Stimulated activated CD4-positive, alpha-beta T cell treated with anti-CD3 and anti-CD28 coated beads, TNF-alpha, amount 100 ng/mL, for 4 hours (primary cell): ENCODE results near the gene ZBTB12.

ENCODE experiments used
- DNase-seq, 3 experiments: peaks; one replicate each; pipeline ENCODE4 v3.0.0-alpha.2; 2020; ENCODE audit warnings: low read depth in 3 of 3

The ZBTB12 gene

DNA sequence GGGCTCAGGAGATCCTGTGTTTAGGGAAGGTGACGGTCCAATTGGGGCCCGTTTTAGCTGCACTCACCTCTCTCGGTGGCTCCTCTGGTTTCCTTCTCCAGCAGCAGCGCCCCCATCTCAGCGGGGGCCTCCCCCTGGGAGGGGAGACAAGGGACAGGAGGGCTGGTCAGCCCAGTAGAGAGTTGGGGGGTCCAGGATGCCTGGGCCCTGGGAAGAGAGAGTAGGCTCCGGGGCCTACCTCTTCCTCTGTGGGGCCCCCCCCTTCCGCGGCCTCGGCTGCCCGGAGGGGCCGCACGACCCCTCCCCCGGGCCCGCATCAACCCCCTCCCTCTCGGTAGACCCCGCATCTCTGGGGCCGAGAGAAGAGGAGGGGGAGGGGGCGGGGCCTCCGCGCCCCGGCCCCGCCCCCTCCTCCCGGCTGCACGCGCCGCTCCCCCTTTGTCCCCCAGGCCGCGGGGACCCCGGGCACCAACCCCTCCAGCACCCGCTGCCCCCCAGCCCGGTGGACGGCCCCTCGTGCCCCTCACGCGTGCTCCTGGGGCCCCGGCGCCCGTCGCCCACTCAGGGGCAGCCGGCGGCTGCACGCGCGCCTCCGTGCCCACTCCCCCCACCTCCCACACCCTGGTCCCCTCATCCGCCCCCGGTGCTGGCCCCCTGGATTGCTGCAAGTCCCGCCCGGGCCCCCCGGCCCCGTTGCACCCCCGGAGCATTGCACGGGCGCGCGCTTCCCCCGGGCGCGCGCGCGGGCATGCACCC is 4.9 kb downstream of the ZBTB12 start:
- no peak for DNase-seq

DNA sequence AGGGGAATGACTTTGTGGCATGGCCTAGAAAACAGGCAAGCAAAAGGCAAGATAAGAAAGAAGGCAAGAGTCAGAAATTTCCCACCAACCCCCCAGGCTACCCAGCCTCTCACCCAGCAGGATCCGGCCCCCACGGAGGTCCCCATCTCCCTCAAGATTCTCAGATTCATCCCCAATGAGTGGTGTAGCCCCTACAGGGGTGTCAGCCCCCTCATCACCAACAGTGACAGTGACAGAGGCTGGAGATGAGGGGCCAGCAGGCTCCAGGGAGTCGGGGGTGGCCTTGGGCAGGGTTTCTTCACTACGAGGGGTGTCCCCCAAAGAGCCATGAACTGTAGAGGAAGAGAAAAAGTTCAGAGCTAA is 5.4 kb downstream of the ZBTB12 start:
- no peak for DNase-seq

DNA sequence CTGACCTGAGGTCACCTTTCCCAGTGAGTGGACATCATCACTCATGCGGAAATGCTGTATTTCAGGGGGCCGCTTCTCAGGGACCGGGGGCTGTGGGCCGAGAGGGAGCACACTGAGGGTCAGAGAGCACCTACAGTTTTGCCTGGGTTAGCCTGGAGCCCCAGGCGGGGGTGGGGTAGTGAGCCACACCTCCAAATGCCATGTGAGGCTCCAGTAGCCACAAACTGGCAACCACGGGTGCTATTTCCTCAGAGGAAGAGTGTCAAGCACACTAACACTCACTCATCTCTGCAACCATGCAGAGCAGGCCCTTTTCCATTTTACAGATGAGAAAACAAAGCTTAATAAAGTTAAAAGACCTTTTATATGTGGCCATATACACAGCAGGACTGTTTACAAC is 9.1 kb downstream of the ZBTB12 start:
- DNase-seq: no peak

DNA sequence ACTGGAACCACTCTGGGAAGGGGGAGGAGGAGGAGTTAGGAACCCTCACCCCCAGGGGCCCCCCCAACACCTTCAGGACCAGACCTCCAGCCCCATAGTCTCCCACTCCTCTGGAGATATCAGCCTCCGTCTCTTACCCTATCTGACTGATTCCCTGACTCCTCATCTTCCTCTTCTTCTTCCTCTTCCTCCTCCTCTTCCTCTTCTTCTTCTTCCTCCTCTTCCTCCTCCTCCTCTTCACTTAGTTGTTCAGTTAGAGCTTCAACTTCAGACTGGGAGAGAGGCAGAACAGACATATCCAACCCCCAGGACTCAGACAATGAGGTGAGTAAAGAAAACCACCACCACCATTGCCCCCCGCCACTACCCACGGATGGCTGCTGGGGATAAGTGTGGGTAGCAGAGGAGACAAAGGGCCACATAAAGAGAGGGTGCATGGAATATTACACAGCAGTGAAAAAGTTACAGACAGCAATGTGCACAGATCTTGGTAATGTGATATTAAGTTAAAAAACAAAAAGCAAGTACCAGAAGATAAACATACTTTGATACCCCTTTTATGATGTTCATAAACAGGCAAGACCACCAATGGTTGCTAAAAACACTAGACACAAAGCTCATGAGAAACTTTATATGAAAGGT is 12.4 kb downstream of the ZBTB12 start:
- DNase-seq: no peak

DNA sequence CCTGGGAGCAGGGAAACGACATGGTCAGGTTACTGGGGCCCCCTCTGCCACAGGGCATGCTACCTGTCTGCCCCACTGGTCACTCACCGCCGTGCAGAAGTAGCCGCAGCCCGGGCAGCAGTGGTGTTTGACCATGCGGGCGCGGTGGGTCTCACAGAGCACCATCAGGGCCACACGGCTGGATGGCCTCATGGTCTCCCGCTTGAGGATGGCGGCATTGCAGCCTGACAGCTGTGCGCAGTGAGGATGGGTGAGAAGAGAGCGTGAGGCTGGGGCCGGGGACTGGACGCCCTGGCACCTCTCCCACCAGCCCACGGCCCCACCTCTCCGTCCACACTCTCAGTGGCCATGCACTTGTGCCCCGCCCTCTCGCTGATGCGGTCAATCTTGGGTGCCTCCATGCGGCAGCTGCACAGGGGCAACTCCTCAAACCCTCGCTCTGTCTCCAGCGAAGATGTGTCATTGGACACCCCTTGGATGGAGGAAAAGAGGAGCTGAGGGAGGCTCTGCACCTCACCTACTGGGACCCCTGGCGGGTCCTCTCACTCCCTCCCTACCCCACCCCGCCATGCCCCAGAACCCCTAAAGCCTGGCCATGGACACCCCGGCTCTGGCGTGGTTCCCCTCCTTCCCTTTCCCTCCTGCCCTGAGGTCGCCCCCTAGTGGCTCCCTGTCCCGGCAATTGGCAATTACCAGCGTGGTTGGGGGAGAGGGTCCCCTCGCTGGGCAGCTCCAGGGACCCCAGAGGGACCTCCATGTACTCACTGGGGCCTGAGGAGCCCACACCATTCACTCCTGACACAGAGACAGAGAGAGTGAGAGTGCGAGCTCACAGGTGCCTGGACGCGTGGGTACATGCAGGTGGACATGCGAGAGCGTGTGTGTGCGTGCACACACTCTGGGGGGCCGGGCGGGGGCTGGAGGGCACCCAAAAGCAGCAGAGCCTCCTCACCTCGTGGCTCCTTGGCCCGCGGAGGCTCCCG is 13.3 kb downstream of the ZBTB12 start:
- peak in 2 of 3 experiments; percentile 34 to 42 for DNase-seq

DNA sequence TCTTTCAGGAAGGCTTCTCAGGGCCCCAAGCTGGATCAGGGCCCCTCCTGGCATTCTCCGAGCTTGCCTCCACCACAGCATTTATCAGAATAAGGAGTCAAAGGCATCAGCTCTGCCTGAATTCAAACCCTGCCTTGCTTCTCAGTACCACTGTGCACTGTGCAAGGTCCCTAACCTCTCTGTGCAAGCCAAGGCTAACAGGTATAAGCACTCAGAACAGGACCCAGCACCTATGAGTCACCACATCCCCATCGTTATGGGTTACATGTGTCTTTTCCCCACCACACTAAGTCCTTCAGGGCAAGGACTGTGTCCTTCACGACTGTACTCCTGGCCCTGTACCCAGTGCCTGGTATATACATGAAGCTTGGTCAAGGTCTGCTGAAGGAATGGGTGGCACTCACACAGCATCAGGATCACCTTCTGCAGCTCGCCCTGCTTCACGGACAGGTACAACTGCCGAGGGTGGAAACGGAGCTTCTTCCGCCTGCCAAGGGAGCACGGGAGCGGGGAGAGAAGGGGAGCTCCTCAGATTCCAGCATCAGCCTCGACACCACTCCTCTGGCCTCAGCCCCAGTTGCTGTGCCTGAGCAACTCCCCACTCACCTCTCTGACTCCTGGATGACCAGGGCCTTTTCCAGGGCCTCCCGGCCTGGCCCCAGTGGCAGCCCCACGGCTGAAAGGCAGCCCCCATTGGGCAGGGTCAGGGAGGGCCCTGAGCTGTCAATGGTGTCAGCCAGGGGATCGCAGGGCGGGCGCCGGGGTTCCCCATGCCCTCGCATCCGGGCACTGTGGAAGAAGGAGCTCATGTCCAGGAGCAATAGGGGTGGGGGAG is 14.5 kb downstream of the ZBTB12 start:
- no peak for DNase-seq

DNA sequence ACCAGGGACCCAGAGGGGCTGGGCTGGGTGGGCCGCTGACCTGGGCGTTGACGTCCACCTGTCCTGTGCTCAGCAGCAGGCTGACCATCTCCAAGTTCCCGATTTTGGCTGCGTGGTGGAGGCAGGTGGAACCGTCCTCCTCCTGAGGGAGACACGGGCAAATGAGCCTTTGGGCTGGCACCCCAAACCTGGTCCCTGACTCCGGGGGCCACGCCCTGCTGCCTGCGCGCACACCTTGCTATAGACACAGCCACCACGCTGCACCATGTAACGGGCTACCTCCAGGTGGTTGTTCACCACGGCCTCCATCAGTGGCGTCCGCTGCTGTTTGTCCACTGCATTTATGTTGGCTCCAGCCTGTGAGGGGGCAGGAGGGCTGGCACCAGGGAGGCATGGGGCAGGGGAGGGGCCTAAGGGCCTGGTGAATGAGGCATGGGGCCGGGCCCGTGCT is 15.3 kb downstream of the ZBTB12 start:
- no peak for DNase-seq

DNA sequence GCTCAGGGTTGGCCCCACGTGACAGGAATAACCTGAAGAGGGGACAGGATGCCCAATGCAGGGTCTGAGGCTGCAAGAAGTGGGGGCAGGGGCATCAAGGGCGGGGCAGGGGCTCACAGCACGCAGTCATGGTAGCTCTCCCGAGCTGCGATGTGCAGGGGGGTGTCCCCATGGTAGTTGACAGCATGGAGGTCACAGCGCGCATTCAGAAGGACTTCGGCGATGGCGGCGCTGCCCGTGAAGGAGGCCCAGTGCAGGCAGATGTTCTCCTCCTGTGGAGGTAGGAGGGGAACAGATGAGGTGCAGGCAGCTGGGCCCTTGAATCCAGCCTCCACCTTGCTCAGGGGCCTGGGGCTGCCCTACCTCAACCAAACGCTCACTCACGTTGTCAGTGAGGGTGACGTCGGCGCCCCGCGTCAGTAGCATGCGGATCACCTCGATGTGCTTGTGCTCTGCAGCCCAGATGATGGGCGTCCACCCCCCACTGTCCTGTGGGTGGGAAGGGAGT is 17.3 kb downstream of the ZBTB12 start:
- no peak for DNase-seq

DNA sequence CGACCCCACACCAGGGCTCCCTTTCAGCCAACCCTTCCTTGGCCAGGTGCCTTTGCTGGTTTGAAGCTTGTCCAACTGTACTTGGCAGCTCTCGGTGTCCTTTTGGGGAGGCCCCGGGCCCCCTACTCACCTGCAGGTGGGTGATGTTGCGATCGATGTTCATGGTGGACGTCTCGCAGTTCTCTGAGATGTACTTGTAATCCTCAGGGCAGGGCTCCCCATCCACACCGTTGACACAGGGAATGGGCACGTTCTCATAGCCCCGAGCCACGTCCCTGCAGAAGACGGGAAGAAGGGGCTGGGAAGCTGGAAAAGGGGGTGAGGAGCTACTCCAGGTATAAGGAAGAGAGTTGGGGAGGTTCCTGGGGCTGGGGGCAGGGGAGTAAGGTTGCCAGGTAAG is 18.2 kb downstream of the ZBTB12 start:
- no peak for DNase-seq

DNA sequence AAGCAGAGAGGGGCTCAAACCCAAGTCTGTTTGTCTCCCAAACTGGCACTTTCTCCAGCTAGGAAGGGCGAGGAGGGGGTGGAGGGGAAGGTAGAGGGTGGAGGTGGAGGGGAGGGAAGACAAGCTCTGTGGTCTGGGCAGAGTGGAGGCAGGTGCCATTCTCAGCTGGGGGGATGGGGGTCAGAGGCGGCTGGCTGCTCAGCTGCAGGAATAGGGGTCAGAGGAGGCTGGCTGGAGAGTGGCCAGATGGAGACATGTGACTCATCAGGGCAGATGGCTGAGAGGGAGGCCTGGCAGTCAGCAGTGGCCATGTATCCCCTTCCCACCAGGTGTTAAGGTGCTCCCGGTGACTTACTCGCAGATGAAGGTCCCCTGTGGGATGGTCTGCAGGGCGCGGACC is 19.5 kb downstream of the ZBTB12 start:
- no peak for DNase-seq

DNA sequence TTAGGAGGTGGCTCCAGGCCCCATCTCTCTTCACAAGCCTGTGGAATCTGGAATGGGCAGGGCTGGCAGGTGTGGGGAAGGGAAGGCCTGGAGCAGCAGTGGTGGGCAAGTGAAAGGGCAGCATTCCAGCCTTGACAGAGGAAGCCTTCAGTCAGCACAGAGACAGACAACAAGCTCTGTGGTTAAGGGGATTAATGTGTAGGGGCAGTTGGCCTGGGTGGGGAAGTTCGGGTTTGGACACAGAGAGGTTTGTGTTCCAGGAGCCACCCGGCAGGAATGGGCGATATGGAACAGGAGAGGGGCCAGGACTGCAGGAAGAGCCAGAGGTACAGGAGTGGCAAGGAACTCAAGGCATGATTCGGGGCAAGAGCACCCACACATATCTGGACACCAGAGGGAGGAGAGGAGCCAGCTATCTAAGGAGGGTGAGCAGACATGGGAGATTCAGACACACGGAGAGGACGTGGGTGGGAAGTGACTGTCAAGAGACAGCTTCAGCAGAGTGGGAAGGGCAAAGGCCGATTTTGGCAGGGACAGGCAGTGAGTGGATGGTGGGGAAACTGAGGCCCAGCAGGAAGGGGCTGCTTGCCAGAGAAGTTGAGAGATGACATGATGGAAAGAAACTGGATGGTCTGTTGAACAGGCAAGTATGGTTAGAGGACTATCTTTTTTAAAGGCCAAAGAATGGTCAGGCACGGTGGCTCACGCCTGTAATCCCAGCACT is 20.6 kb downstream of the ZBTB12 start:
- no peak for DNase-seq

DNA sequence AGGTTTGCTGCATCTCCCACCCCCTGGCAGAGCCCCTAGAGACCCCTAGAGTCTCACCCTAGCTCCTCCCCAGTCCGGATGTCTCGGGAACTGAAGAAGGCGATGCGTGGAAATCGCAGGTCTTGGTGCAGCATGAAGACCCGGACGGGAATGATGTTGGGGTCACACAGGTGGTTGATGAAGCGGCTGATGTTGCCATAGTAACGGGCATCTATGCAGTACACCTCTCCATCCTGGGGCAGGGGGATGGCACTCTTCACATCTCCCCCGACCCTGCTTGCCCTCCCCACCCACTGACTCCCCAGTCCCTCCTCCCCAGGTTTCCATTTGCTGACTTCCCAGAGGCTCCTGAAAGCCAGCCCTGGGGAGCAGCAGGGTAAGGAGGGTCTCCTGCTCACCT is 21.3 kb downstream of the ZBTB12 start:
- DNase-seq: no peak

DNA sequence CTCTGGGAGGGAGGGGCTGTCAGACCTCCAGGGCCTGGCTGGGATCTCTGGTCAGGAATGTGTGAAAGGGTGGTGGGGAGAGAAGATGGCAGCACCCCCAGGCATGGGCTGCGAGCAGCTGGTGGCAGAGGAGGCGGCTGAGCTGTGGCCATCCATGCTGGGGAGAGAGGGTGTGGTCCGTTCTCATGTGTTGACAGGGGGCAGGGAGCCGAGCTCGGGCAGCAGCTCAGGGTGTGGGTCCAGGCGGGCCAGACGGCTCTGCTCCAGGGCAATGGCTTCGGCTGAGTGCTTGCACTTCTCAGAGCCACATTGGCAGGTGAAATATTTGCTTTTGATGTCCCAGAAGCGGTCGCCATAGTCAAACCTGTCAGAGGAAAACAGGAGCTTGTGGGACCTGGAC is 22.0 kb downstream of the ZBTB12 start:
- no peak for DNase-seq

DNA sequence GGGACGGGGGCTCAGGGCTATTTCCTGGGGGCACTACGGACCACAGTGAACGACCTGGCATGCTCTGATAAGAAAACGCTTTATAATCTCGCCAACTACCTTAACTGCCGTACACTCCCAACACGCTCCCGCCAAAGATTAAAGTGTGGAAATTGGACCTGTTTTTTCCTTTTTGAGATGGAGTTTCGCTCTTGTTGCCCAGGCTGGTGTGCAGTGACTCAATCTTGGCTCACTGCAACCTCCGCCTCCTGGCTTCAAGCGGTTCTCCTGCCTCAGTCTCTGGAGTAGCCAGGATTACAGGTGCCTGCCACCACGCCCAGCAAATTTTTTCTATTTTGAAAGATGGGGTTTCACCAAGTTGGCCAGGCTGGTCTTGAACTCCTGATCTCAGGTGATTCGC is 22.7 kb downstream of the ZBTB12 start:
- no peak for DNase-seq

DNA sequence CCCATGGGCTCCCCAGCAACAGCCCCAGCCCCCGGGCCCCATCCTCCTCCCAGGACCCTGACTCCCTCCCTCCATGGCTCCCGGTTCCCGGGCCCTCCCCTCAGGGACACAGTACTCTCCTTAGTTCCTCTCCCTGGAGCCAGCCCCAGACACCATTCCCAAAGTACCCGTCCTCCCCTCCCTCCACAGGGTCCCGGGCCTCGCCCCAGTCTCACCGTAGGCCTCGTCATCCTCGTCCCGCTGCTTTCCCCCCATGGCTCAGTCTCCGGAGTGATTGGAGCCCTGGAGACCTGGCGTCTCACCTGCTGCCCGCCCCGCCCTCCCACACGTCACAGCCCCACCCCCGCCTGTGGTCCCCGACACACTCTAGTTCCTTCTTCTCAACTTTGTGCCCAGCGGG is 23.2 kb downstream of the ZBTB12 start, which contains the start of gene SLC44A4:
Gene SLC44A4 (minus strand): TSS at position 272 of the 400 bp plus-strand sequence. CDS start 17 bp downstream, at position 255.
- no peak for DNase-seq

DNA sequence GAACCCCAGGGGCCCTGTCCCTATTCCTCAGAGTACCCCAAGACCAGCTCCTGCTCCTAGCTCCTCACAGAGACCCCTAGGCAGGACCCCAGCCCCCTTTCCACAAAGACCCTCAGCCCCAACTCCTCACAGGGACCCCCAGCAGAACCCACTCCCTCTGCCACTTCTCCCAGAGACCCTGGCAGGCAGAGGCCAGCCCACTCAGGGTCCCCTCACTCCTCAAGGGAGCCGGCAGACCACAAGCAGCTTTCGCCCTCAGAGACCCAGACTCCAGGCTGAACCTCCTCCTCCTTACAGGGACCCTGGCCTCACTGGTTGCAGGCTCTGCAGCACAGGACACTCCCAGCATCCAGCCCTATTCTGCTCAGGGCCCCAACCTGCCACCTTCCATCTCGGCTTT is 23.7 kb downstream of the ZBTB12 start:
- DNase-seq: no peak

DNA sequence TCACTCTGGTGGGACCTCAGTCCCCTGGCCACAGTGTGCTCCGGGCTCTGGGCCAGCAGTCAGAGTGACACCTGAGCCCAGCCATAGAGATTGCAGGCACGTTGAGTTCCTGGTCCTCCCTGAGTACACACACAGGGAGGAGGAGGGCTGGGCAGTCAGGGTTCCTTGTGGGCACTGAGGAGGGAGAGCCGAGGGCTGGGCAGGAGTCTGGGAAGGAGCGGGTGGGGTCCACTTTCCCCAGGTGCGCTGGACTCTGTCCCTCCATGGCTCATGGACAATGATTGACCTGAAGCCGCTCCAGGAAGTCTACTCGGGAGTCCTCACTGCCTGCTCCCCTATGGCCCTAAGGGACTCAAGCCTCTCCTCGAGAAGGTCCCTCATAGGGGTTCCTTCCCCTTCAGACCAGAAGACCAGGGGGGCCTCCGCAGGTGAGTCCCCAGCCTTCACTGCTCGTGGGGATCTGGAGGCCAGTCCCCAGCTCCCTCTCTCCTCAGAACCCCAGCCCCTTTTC is 24.2 kb downstream of the ZBTB12 start:
- DNase-seq: no peak

DNA sequence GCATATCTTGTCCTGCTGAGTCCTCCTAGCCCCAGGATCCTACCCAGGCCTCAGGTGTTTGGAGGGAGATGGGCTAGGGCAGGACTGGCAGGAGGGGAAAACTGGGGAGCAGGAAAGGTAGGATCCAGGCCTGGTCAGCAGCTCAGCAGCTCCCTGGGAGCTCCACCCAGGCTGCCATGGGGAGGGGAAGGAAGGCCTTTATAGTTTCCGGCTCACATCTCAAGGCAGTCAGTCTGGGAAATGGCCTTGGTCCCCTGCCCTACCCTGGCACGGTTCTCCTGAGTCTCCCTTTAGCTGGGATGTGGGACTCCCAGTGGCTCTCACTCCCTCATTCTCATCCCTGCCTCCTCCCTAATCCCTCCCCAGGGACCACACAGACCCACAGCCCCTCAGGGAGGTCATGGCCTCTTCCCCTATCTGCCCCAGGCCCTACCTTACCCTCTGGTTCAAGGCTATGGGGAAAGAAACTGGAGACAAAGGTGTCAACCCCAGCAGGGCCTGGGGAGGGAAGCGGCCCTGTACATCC is 24.7 kb downstream of the ZBTB12 start:
- DNase-seq: no peak

DNA sequence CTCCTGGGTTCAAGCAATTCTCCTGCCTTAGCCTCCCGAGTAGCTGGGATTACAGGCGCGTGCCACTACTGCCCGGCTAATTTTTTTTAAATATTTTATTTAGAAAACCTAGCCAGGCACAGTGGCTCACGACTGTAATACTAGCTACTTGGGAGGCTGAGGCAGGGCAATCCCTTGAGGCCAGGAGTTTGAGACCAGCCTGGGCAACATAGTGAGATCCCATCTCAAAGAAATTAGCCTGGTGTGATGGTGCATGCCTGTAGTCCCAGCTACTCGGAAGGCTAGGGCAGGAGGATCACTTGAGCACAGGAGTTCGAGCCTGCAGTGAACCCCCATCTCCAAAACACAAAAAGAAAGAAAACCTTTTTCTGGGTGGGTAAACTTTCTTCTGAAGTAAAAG is 25.5 kb downstream of the ZBTB12 start:
- DNase-seq: no peak

DNA sequence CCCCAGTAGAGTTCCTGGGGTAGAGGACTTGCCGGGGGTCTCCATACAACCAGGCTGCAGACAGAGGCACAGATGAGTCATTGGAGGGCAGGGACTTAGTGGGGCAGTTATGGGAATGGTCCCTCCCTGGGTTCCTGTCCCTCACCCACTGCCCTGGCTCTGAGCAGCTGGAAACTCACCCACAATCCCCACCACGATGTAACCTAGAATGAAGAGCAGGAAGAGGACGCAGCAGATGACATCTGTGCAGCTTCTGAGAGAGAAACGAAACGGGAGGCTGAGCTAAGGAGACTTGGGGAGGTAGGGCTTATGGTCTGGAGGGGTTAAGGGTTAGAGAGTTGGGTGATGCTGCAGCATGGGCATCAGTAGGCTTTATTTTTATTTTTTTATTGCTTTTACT is 26.0 kb downstream of the ZBTB12 start:
- DNase-seq: no peak
